GM23338 (cell line): ENCODE data around the gene SLC12A6. TPM values are rescaled to one million over a fixed set of nuclear protein-coding genes. Genes with fewer than 3 reads are reported as not detected.

Source experiments
- ATAC-seq: fragments of 200-7000 bp; cut with Tn5 transposase; 3 replicates; pipeline ENCODE4 v1.9.1; 2020
- DNase-seq: peaks from one replicate; pipeline ENCODE4 v3.0.0-alpha.2; 2015; ENCODE audit warnings: low spot score
- H2AFZ ChIP-seq: fragments of 200-600 bp; sonication (generic); 2 replicates; pipeline ENCODE4 v1.8.0; 2016; ENCODE audit warnings: antibody characterized with exemption, mild to moderate bottlenecking, moderate library complexity
- H3F3A ChIP-seq: fragments of 200-600 bp; sonication (generic); replicated peaks from 2 replicates; pipeline ENCODE4 v1.8.0; 2017; ENCODE audit warnings: antibody characterized with exemption, mixed run types, low read depth
- H3K27ac ChIP-seq: fragments of 200-600 bp; sonication (generic); 2 replicates; pipeline ENCODE4 v1.6.1; 2016; ENCODE audit warnings: low read depth
- H3K27me3 ChIP-seq: fragments of 200-600 bp; sonication (generic); 2 replicates; pipeline ENCODE4 v1.8.0; 2016; ENCODE audit warnings: mild to moderate bottlenecking, mixed run types, moderate library complexity; ENCODE audit not compliant: insufficient read depth
- H3K36me3 ChIP-seq: fragments of 200-600 bp; sonication (generic); 2 replicates; pipeline ENCODE4 v1.8.0; 2016; ENCODE audit warnings: mild to moderate bottlenecking; ENCODE audit not compliant: insufficient read depth
- H3K4me1 ChIP-seq: fragments of 200-600 bp; sonication (generic); 2 replicates; pipeline ENCODE4 v1.8.0; 2016; ENCODE audit warnings: mild to moderate bottlenecking, moderate library complexity; ENCODE audit not compliant: insufficient read depth
- H3K4me2 ChIP-seq: fragments of 200-600 bp; sonication (generic); 2 replicates; pipeline ENCODE4 v1.7.1; 2017; ENCODE audit warnings: mixed run types
- H3K4me3 ChIP-seq: fragments of 200-600 bp; sonication (generic); 2 replicates; pipeline ENCODE4 v1.6.1; 2016; ENCODE audit warnings: mixed run types
- H3K79me2 ChIP-seq: fragments of 200-600 bp; sonication (generic); replicated peaks from 2 replicates; pipeline ENCODE4 v1.8.0; 2017; ENCODE audit warnings: mild to moderate bottlenecking; ENCODE audit not compliant: insufficient read depth
- H3K9me2 ChIP-seq: fragments of 200-600 bp; sonication (generic); 2 replicates; pipeline ENCODE4 v1.8.0; 2017; ENCODE audit not compliant: insufficient read depth
- H4K20me1 ChIP-seq: fragments of 200-600 bp; sonication (generic); replicated peaks from 2 replicates; pipeline ENCODE4 v1.8.0; 2017; ENCODE audit warnings: mild to moderate bottlenecking; ENCODE audit not compliant: insufficient read depth
- H3K27ac Mint-ChIP-seq: 2 replicates; pipeline ENCODE4 v1.8.0; 2020; ENCODE audit warnings: inconsistent platforms, mild to moderate bottlenecking, moderate library complexity, mixed read lengths
- H3K27me3 Mint-ChIP-seq: 3 replicates; pipeline ENCODE4 v1.8.0; 2022; ENCODE audit warnings: low read depth, mild to moderate bottlenecking, moderate library complexity, mixed read lengths, inconsistent platforms; ENCODE audit not compliant: insufficient read depth, poor library complexity
- H3K36me3 Mint-ChIP-seq: 3 replicates; pipeline ENCODE4 v1.8.0; 2021; ENCODE audit warnings: low read depth, mild to moderate bottlenecking, inconsistent platforms, moderate library complexity, mixed read lengths
- H3K4me1 Mint-ChIP-seq: 3 replicates; pipeline ENCODE4 v1.8.0; 2020; ENCODE audit warnings: mild to moderate bottlenecking, inconsistent platforms, mixed read lengths
- H3K4me3 Mint-ChIP-seq: 3 replicates; pipeline ENCODE4 v1.8.0; 2021; ENCODE audit warnings: moderate library complexity, mild to moderate bottlenecking, inconsistent platforms, mixed read lengths
- H3K9me3 Mint-ChIP-seq: 3 replicates; pipeline ENCODE4 v1.8.0; 2020; ENCODE audit warnings: moderate library complexity, mild to moderate bottlenecking, inconsistent platforms, mixed read lengths
- CREB1 ChIP-seq: fragments of 250-450 bp; sonication (Bioruptor Pico); IDR thresholded peaks from 2 replicates; pipeline ENCODE4 v1.5.0; 2020; ENCODE audit warnings: low read depth, mild to moderate bottlenecking, moderate library complexity
- EZH2 ChIP-seq: fragments of 200-600 bp; sonication (generic); IDR thresholded peaks from one replicate; pipeline ENCODE4 v1.8.0; 2017; ENCODE audit warnings: antibody characterized with exemption, mild to moderate bottlenecking, low read depth; ENCODE audit not compliant: unreplicated experiment
- EZH2phosphoT487 ChIP-seq: fragments of 200-600 bp; sonication (generic); IDR thresholded peaks from one replicate; pipeline ENCODE4 v1.8.1; 2018; ENCODE audit warnings: antibody characterized with exemption; ENCODE audit not compliant: unreplicated experiment
- JUNB ChIP-seq: IDR thresholded peaks from one replicate; pipeline ENCODE4 v1.6.1; 2016; ENCODE audit warnings: antibody characterized with exemption; ENCODE audit not compliant: unreplicated experiment
- NANOG ChIP-seq: IDR thresholded peaks from 2 replicates; pipeline ENCODE4 v1.6.1; 2016; ENCODE audit warnings: antibody characterized with exemption, borderline replicate concordance
- POLR2AphosphoS5 ChIP-seq: IDR thresholded peaks from 2 replicates; pipeline ENCODE4 v1.6.1; 2016; ENCODE audit warnings: antibody characterized with exemption, low read depth
- REST ChIP-seq: IDR thresholded peaks from one replicate; pipeline ENCODE4 v1.6.1; 2018; ENCODE audit warnings: antibody characterized with exemption; ENCODE audit not compliant: unreplicated experiment
- ZNF114 ChIP-seq: fragments of 250-450 bp; sonication (Bioruptor Pico); IDR thresholded peaks from 2 replicates; pipeline ENCODE4 v1.5.0; 2020; ENCODE audit warnings: mild to moderate bottlenecking, moderate library complexity
- ZNF331 ChIP-seq: fragments of 250-450 bp; sonication (Bioruptor Pico); IDR thresholded peaks from 2 replicates; pipeline ENCODE4 v1.5.0; 2020; ENCODE audit warnings: low read depth, mild to moderate bottlenecking, moderate library complexity
- polyA plus RNA-seq: library from polyadenylated mRNA; unstranded; fragments of >200 nt; fragmentation: Nextera tagmentation; extraction: Ambion mirVana; gene quantifications from 2 replicates; pipeline ENCODE4 v1.2.1, GENCODE V29; 2016
- total RNA-seq: library from RNA; depleted of rRNA; stranded (reverse); fragments of >200 nt; shearing (Covaris generic); gene quantifications from 2 replicates; pipeline ENCODE4 v1.2.3, GENCODE V29; 2014
- TF ChIP-seq, protein P1 (sequence below), 2 experiments: fragments of 200-600 bp in 1 of 2; sonication (generic) in 1 of 2; conservative IDR thresholded peaks; 2 replicates each; pipeline versions ENCODE4 v1.5.1 to v1.6.1; 2016 to 2017; ENCODE audit warnings: antibody characterized with exemption in 2 of 2, low read depth in 2 of 2, mild to moderate bottlenecking in 2 of 2, moderate library complexity in 1 of 2
- TF ChIP-seq, protein P2 (sequence below): IDR thresholded peaks from 2 replicates; pipeline ENCODE4 v1.6.1; 2016; ENCODE audit warnings: antibody characterized with exemption

SLC12A6 gene
- total and polyA plus RNA-seq, 2 experiments from 2014 or later, result 2.4 to 14.1 TPM

- TF ChIP-seq REST (no peak), POLR2AphosphoS5 (no peak), NANOG (no peak), ZNF331 (CRISPR knock-in tag) (no peak)
- TF ChIP-seq, protein P1, sequence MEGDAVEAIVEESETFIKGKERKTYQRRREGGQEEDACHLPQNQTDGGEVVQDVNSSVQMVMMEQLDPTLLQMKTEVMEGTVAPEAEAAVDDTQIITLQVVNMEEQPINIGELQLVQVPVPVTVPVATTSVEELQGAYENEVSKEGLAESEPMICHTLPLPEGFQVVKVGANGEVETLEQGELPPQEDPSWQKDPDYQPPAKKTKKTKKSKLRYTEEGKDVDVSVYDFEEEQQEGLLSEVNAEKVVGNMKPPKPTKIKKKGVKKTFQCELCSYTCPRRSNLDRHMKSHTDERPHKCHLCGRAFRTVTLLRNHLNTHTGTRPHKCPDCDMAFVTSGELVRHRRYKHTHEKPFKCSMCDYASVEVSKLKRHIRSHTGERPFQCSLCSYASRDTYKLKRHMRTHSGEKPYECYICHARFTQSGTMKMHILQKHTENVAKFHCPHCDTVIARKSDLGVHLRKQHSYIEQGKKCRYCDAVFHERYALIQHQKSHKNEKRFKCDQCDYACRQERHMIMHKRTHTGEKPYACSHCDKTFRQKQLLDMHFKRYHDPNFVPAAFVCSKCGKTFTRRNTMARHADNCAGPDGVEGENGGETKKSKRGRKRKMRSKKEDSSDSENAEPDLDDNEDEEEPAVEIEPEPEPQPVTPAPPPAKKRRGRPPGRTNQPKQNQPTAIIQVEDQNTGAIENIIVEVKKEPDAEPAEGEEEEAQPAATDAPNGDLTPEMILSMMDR (conservative IDR thresholded peaks at IDR 0.05; ENCODE audit: low read depth in 2 of 2), result no peak
Observed at GRCh38 chr15:34233614-34234013, 104.0 kb downstream of the SLC12A6 start (continued).

DNA sequence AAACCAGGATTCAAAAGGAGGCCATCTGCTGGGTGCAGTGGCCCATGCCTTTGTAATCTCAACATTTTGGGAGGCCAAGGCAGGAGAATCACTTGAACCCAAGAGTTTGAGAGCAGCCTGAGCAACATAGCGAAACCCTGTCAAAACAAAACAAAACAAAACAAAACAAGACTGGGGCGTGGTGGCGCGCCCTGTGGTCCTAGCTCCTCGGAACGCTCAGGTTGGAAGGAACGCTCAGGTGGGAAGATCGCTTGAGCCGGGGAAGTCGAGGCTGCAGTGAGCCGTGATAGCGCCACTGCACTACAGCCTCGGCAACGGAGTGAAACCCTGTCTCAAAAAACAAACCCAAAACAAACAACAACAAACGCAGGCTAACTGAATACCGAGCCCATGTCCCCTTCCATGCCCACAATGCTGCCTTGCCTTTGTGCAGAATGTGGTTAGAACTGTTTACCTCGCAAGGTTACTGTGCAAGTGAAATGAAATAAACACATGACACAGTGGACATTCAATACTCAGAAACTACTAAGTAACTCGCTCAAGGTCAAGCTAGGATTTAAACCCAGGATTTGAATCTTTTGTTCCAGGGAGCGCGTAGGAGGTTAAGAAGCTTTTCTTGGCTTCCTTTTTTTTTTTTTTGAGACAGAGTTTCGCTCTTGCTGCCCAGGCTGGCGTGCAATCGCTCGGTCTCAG is 113.5 kb downstream of the SLC12A6 start:
- Histone ChIP-seq H4K20me1 (peaks cover 6% of the 10 kb centered on the region), H3K9me2 (no peaks in the 10 kb centered on the region), H3K4me2 (peak overlapping the region; percentile 98), H3K4me3 (peak overlapping the region; percentile 88), H3K36me3 (0 out of 2 replicates have a peak, but pooled peaks cover 10% of the 10 kb centered on the region), H2AFZ (peak overlapping the region; percentile 40; the same call in 1 of the 2 replicates), H3K27me3 (no peaks in the 10 kb centered on the region), H3K79me2 (peaks cover 25% of the 10 kb centered on the region), H3K27ac (peak overlapping the region; percentile 97), H3K4me1 (peaks cover 8% of the 10 kb centered on the region; the same call in 1 of the 2 replicates), H3F3A (0 out of 2 replicates have a peak, but pooled peaks cover 3% of the 10 kb centered on the region)
- Mint-ChIP-seq H3K4me3 (peak overlapping the region; percentile 91), H3K4me1 (peaks cover 11% of the 10 kb centered on the region; the same call in 2 of the 3 replicates), H3K27ac (peak overlapping the region; percentile 99), H3K36me3 (peaks cover 18% of the 10 kb centered on the region), H3K9me3 (peaks cover 3% of the 10 kb centered on the region; the same call in 1 of the 3 replicates), H3K27me3 (peaks cover 7% of the 10 kb centered on the region)
- peak; percentile 19 for DNase-seq
- ATAC-seq, result peak; percentile 21
- TF ChIP-seq ZNF331 (CRISPR knock-in tag) (no peak), EZH2 (no peak), POLR2AphosphoS5 (no peak), NANOG (no peak), REST (no peak), EZH2phosphoT487 (no peak), JUNB (no peak), ZNF114 (CRISPR knock-in tag) (no peak), CREB1 (no peak)
- TF ChIP-seq, protein P1 (conservative IDR thresholded peaks at IDR 0.05; ENCODE audit: low read depth in 2 of 2), result no peak
- TF ChIP-seq, protein P2, sequence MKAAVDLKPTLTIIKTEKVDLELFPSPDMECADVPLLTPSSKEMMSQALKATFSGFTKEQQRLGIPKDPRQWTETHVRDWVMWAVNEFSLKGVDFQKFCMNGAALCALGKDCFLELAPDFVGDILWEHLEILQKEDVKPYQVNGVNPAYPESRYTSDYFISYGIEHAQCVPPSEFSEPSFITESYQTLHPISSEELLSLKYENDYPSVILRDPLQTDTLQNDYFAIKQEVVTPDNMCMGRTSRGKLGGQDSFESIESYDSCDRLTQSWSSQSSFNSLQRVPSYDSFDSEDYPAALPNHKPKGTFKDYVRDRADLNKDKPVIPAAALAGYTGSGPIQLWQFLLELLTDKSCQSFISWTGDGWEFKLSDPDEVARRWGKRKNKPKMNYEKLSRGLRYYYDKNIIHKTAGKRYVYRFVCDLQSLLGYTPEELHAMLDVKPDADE, result no peak
